GM19395 (cell line): ENCODE data around the gene SKAP1.

Source experiments
- ATAC-seq: cut with Tn5 transposase; IDR thresholded peaks from one replicate; pipeline ENCODE4 v1.9.1; 2021; ENCODE audit warnings: mild to moderate bottlenecking, moderate library complexity; ENCODE audit not compliant: unreplicated experiment

The SKAP1 gene

GRCh38 chr17:48180842-48181629, 249.0 kb downstream of the SKAP1 start:
- no peak for ATAC-seq

- ATAC-seq = no peak
Observed at GRCh38 chr17:48179071-48179945, 250.7 kb downstream of the SKAP1 start.

GRCh38 chr17:48178317-48178716, 251.7 kb downstream of the SKAP1 start:
- no peak for ATAC-seq

- no peak for ATAC-seq
Observed at GRCh38 chr17:48177816-48178215, 252.2 kb downstream of the SKAP1 start.

- no peak for ATAC-seq
Observed at GRCh38 chr17:48176471-48176855, 253.6 kb downstream of the SKAP1 start.

GRCh38 chr17:48175692-48176470, 254.1 kb downstream of the SKAP1 start:
- ATAC-seq = no peak

- no peak for ATAC-seq
Observed at GRCh38 chr17:48174833-48175523, 255.0 kb downstream of the SKAP1 start.

- no peak for ATAC-seq
Observed at GRCh38 chr17:48173191-48173984, 256.6 kb downstream of the SKAP1 start.

GRCh38 chr17:48169926-48170325, 260.1 kb downstream of the SKAP1 start:
- no peak for ATAC-seq

GRCh38 chr17:48163809-48164208, 266.2 kb downstream of the SKAP1 start:
- no peak for ATAC-seq

GRCh38 chr17:48162946-48163506, 267.0 kb downstream of the SKAP1 start:
- no peak for ATAC-seq

- ATAC-seq = no peak
Observed at GRCh38 chr17:48162306-48162934, 267.6 kb downstream of the SKAP1 start.

GRCh38 chr17:48161127-48161905, 268.7 kb downstream of the SKAP1 start:
- ATAC-seq = no peak

GRCh38 chr17:48160177-48161081, 269.6 kb downstream of the SKAP1 start:
- no peak for ATAC-seq

- ATAC-seq = no peak
Observed at GRCh38 chr17:48159232-48159631, 270.8 kb downstream of the SKAP1 start.

GRCh38 chr17:48155889-48156611, 274.0 kb downstream of the SKAP1 start:
- ATAC-seq = no peak
